Activated T-cell treated with anti-CD3 and anti-CD28 coated beads, Interleukin-2, amount 50 U/mL, for 4 hours (primary cell): ENCODE results near the gene ZBTB22. TPM values are rescaled to one million over a fixed set of nuclear protein-coding genes. Genes with fewer than 3 reads are reported as not detected.
"Not testable (repeated sequence)": the region's sequence is repeated elsewhere in the genome, so short reads cannot be mapped to it uniquely, and the experiment has no call there.

Experiments
- ATAC-seq, 2 donors: fragments of 200-7000 bp; cut with Tn5 transposase; one replicate each; pipeline ENCODE4 v1.10.0; 2021
- DNase-seq: peaks from one replicate; pipeline ENCODE4 v3.0.0-alpha.2; 2020
- H3K27me3 Mint-ChIP-seq: one replicate; pipeline ENCODE4 v1.8.0; 2021; ENCODE audit warnings: low read depth, mixed read lengths
- H3K36me3 Mint-ChIP-seq: one replicate; pipeline ENCODE4 v1.8.0; 2022; ENCODE audit warnings: mixed read lengths; ENCODE audit not compliant: insufficient read depth
- H3K4me1 Mint-ChIP-seq: one replicate; pipeline ENCODE4 v1.8.0; 2021; ENCODE audit warnings: low read depth, mixed read lengths
- H3K4me3 Mint-ChIP-seq: one replicate; pipeline ENCODE4 v1.8.0; 2021; ENCODE audit warnings: mild to moderate bottlenecking, moderate library complexity, mixed read lengths
- H3K9me3 Mint-ChIP-seq: one replicate; pipeline ENCODE4 v1.8.0; 2021; ENCODE audit warnings: mixed read lengths
- total RNA-seq, 3 donors: library from RNA; stranded (reverse); gene quantifications; one replicate each; pipeline ENCODE4 v1.2.1, GENCODE V29; 2021

Gene ZBTB22
- total RNA-seq: 1 to 10 TPM; 6.1 to 9.4 (median 8.9) TPM

DNA sequence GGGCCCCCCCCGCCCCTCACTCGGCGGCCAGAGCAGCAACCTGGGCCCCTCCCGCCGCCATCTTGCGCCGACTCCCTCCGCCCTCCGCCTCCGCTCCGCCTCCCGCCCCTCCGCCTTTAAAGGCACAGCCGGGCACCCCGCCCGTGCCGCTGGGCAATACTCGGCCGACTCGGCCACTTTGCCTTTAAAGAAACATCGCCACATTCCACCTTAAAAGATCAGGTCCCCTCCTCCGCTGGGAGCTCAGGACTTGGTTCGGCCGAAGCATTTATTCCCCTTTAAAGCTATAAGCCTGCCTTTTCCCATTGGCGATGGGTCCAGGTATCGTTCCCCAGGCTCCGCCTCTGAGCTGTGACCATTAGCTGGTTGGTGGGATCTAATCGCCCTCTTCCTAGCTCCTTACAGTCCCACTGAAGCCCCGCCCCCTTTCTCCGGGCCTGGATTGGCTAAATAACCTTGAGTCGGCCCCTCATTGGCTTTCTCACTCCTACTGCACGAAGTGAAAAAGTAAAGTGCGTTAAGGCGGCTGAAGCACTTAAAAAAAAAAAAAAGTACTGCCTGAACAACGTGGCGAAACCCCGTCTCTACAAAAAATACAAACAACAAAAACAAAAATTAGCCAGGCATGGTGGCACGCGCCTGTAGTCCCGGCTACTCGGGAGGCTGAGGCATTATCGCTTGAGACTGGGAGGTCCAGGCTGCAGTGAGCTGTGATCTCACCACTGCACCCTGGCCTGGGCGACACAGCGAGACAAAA lies at the start of gene ZBTB22:
Gene ZBTB22, minus strand, starts transcription at position 76 of the 757 bp plus-strand sequence. CDS start 828 bp downstream, outside the sequence.
- peak; percentile 93 for DNase-seq
- ATAC-seq: peak; percentile 63 to 73
- Mint-ChIP-seq H3K36me3 (peaks cover 21% of the 10 kb centered on the region), H3K4me3 (peak within 1 kb of the TSS; percentile 92), H3K27me3 (no peaks in the 10 kb centered on the region), H3K4me1 (peaks cover 76% of the 10 kb centered on the region), H3K9me3 (no peaks in the 10 kb centered on the region)

- DNase-seq (no peak), ATAC-seq (no peak)
- Mint-ChIP-seq H3K36me3 (no peaks in the 10 kb centered on the region), H3K4me3 (no peak overlapping the region), H3K9me3 (no peaks in the 10 kb centered on the region), H3K4me1 (no peaks in the 10 kb centered on the region), H3K27me3 (no peaks in the 10 kb centered on the region)
These were observed 49.6 kb upstream of the ZBTB22 start for GRCh38 chr6:33367009-33367714.

- not testable (repeated sequence) for H3K4me3 Mint-ChIP-seq, H3K4me1 Mint-ChIP-seq, DNase-seq, H3K36me3 Mint-ChIP-seq, ATAC-seq, H3K9me3 Mint-ChIP-seq, H3K27me3 Mint-ChIP-seq
These were observed 47.8 kb upstream of the ZBTB22 start for GRCh38 chr6:33365206-33365971.

DNA sequence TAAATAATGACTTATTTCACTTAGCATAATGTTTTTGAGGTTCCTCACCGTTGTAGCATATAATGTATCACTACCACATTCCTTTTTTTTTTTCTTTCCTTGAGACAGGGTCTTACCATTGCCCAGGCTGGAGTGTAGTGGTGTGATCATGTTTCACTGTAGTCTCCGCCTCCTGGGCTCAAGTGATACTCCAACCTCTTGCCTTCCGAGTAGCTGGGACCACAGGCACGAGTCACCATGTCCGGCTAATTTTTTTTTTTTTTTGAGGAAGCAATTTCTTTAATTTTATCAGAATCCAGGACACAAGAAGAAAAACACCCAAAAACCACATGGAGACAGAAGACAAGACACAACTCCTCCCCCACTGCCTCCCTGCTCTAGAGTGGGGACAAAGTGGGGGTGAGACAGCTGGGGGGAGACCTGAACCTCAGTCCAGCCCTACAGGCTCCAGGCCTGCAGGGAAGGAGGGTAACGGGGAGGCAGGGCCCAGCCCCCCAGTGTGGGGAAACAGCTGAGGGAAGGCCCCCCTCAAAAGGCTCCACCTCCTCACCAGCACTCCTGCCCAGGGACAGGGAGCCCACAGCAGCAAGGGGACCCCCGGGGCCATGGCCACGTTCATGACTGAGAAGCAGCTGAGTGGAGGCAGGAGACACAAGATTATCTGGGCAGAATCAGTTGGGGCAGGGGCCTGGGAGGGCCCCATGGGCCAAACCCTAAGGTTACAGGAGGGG lies 47.1 kb upstream of the ZBTB22 start:
- ATAC-seq, DNase-seq, H3K27me3 Mint-ChIP-seq, H3K9me3 Mint-ChIP-seq, H3K4me1 Mint-ChIP-seq, H3K36me3 Mint-ChIP-seq, H3K4me3 Mint-ChIP-seq: not testable (repeated sequence)

DNA sequence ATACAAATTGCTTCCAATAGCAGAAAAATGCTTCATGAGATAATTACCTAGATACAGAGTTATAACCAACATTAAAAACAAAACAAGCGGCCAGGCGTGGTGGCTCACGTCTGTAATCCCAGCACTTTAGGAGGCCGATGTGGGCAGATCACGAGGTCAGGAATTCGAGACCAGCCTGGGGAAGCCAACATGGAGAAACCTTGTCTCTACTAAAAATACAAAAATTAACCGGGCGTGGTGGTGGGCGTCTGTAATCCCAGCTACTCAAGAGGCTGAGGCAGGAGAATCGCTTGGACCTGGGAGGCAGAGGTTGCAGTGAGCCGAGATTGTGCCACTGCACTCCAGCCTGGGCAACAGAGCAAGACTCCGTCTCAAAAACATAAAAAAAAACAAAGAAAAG lies 45.9 kb upstream of the ZBTB22 start:
- not testable (repeated sequence) for H3K27me3 Mint-ChIP-seq, H3K36me3 Mint-ChIP-seq, H3K4me3 Mint-ChIP-seq, H3K9me3 Mint-ChIP-seq, ATAC-seq, H3K4me1 Mint-ChIP-seq, DNase-seq

- Mint-ChIP-seq H3K4me1 (no peaks in the 10 kb centered on the region), H3K36me3 (no peaks in the 10 kb centered on the region), H3K4me3 (no peak overlapping the region), H3K27me3 (peaks cover 2% of the 10 kb centered on the region), H3K9me3 (no peaks in the 10 kb centered on the region)
- DNase-seq (no peak), ATAC-seq (no peak)
These were observed 41.8 kb upstream of the ZBTB22 start for GRCh38 chr6:33359331-33359730.

GRCh38 chr6:33357160-33357871 lies 39.8 kb upstream of the ZBTB22 start:
- H3K4me3 Mint-ChIP-seq, H3K9me3 Mint-ChIP-seq, DNase-seq, ATAC-seq, H3K27me3 Mint-ChIP-seq, H3K4me1 Mint-ChIP-seq, H3K36me3 Mint-ChIP-seq: not testable (repeated sequence)

- peaks cover 2% of the 10 kb centered on the region for H3K27me3 Mint-ChIP-seq
- no peak for DNase-seq
- no peak overlapping the region for H3K4me3 Mint-ChIP-seq
- no peaks in the 10 kb centered on the region for H3K9me3 Mint-ChIP-seq
- no peaks in the 10 kb centered on the region for H3K4me1 Mint-ChIP-seq
- H3K36me3 Mint-ChIP-seq: no peaks in the 10 kb centered on the region
- no peak for ATAC-seq
These were observed 38.8 kb upstream of the ZBTB22 start for GRCh38 chr6:33356295-33356694.

DNA sequence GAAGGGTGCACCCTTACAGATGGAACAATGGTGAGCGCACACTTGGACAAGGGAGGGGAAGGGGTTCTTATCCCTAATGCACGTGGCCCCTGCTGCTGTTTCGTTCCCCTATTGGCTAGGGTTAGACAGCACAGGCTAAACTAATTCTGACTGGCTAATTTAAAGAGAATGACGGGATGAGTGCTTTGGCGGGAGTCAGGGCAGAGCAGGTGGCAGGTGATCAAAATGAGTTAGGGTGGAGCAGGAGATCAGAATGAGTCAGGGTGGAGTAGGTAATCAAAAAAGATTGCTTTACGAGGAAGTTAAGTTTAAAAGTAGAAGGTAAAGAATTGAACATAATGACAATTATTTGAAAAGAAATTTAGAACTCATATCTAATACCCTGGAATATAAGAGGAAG lies 38.3 kb upstream of the ZBTB22 start:
- not testable (repeated sequence) for H3K27me3 Mint-ChIP-seq, DNase-seq, H3K4me1 Mint-ChIP-seq

DNA sequence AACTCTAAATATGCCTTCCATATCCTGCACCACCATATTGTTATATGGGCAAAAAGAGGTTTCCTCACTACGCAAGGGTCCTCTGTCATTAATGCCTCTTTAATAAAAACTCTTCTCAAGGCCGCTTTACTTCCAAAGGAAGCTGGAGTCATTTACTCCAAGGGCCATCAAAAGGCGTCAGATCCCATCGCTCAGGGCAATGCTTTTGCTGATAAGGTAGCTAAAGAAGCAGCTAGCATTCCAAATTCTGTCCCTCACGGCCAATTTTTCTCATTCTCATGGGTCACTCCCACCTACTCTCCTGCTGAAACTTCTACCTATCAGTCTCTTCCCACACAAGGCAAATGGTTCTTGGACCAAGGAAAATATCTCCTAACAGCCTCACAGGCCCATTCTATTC lies 30.3 kb upstream of the ZBTB22 start:
- no peaks in the 10 kb centered on the region for H3K27me3 Mint-ChIP-seq
- H3K4me1 Mint-ChIP-seq: peaks cover 30% of the 10 kb centered on the region
- H3K36me3 Mint-ChIP-seq: no peaks in the 10 kb centered on the region
- H3K4me3 Mint-ChIP-seq: no peak overlapping the region
- no peak for ATAC-seq
- DNase-seq: no peak
- no peaks in the 10 kb centered on the region for H3K9me3 Mint-ChIP-seq

More for the DNA sequence above, 38.3 kb upstream of the ZBTB22 start:
- not testable (repeated sequence) for H3K4me3 Mint-ChIP-seq, H3K36me3 Mint-ChIP-seq, ATAC-seq, H3K9me3 Mint-ChIP-seq

DNA sequence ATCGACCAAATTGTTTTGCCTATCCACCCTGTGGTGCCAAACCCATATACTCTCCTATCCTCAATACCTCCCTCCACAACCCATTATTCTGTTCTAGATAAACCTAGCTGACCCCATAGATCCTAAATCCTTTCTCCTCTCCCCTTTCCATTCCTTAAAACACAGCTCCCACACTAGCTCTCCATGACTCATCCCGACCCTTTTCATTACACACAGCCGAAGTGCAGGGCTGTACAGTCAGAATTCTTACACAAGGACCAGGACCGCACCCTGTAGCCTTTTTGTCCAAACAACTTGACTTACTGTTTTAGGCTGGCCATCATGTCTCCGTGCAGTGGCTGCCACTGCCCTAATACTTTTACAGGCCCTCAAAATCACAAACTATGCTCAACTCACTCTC lies 29.4 kb upstream of the ZBTB22 start:
- not testable (repeated sequence) for DNase-seq, H3K9me3 Mint-ChIP-seq, H3K27me3 Mint-ChIP-seq, H3K4me3 Mint-ChIP-seq, ATAC-seq, H3K36me3 Mint-ChIP-seq
- peaks cover 30% of the 10 kb centered on the region for H3K4me1 Mint-ChIP-seq

DNA sequence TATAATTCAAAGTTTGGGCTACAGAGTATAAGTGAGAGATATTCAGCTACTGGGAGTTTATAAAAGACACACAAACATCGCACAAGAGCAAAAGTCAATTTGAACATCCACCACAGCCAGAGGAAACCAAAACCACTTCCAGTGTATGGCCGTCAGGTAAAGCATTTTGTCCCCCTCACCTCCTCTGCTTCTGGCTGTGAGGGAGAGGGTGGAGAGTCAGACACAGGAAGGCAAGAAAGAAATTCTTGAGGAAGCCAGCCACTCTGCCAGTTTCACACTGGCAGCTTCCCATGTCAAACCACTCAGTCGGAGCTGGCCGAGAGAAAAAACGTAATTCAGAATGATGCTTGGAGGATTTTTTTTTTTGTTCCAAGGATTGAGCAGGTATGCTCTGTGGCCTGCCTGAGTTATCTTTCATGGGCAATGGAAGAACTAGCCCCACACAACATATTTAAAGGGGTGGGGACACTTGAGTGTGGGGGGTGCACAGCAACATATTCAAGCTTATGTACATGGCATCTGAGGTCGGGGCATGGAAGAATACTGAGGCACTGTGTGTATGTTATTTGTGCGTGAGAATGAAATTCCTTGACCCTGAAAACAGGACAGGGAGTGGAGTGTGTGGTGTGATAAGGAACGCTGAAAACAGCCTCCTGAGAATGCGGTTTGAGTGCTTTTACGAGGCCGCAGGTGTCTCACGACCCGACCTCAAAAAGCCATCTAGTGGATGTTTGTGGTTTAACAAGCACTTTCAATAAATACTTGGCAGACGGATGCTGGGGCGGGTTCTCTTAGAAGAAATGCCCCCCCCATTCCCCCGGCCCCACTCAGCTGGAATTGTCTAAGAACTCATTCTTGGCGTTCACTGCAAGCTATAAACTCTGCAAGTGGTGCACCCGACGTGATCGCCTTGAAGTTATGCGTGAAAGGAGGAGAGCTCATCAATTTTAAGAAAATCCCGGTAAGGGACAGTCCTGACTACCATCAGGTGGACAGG lies 27.5 kb upstream of the ZBTB22 start:
- peaks cover 34% of the 10 kb centered on the region for H3K4me1 Mint-ChIP-seq
- ATAC-seq (peak; percentile 64 to 71), DNase-seq (peak; percentile 57)
- H3K9me3 Mint-ChIP-seq: no peaks in the 10 kb centered on the region
- no peaks in the 10 kb centered on the region for H3K27me3 Mint-ChIP-seq
- no peaks in the 10 kb centered on the region for H3K36me3 Mint-ChIP-seq
- H3K4me3 Mint-ChIP-seq: peak overlapping the region; percentile 69
